Superior temporal gyrus (tissue), 1 donor: Measurements from ENCODE around the gene AGPAT3.
"Not testable (repeated sequence)": the region's sequence is repeated elsewhere in the genome, so short reads cannot be mapped to it uniquely, and the experiment has no call there.

Experiments used
- DNase-seq: peaks from one replicate; pipeline ENCODE4 v3.0.0-alpha.2; 2016; ENCODE audit errors: extremely low spot score

AGPAT3 gene

DNA sequence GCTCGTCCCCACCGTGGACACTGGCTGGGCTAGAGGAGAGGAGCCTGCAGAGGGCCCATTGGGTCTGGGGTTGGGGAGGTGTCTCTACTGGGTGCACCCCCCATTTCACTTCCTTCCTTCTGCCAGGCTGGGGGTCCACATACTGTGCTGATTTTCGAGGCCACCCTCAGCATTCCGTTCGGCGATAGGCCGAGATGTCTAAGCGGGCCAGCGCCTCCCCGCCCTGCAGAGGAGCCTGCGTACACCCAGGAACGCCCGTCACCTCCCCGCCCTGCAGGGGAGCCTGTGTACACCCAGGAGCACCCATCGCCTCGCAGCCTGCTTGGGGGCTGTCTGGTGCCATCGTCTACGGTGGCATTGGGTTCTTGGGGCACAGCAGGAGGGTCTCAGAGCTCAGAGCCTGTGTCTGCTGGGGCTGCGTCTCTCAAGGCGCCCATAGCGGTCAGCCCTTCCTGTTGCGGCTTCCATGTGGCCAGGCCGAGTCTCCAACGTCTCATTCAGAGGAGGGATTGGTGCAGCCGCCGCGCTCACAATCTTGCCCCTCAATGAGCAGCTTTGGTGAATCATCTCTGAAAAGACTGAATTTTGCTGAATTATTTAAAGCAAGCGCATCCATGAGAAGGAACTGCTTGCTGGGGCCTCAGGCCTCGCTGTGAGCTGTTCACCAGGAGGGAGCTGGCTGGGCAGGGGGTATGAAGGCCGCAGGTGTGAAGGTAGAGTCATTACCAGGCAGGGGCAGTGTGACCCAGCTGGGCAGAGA is 30.7 kb upstream of the AGPAT3 start:
- DNase-seq, result no peak

DNA sequence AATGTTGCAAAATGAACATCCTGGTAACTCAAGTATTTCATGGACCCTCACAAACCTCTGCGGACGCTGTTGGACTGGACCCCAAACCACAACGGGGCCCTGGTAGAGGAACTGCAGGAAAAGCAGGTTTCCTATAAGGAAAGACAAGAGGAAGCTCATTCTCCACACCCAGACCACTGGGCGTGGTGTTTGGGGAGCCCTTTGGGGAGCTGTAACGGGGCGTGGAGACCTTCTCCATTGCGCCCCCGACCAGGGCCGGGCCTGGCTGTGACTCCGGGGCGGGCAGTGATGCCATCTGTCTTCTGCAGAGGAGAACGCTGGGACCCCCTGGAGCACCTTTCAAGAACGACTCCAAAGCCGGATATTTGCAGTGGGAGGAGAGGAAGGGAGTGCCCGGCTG is 30.0 kb upstream of the AGPAT3 start:
- DNase-seq, result no peak

DNA sequence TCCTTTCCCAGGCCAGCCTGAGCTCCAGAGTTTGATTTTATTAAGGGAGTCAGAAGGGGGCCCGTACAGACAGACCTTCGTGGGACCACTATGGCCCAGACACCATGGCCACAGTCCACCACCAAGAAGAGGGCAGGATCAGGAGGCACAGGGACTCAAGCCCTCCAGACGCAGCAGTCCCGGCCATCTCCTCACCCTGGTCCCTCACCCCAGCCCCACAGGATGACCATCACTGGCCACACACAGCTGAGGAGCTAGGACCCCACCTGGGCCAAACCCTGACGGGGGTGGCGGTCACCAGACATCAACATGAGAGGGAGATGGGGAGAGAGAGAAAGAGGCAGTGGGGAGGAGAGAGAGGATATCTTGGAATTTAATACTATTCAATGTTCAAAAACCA is 29.2 kb upstream of the AGPAT3 start:
- no peak for DNase-seq

DNA sequence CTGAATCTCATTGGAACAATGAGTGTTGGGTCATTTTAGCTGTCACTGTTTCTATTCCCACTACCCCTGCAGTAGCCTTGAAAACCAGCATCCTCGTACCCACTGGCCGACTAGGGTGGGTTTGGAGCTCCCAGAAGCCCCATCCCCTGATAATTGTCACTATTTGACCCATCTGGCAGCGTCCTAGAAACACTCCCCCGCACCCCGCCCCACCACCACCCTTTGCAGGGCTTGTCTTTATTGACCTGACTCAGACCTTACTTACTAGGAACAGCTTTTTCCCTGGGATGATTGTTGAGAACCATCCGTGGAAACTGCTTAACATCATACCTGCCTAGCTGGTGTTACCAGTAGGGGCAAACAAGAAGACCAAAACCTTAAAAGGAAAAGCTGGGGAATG is 28.4 kb upstream of the AGPAT3 start:
- DNase-seq, result no peak

DNA sequence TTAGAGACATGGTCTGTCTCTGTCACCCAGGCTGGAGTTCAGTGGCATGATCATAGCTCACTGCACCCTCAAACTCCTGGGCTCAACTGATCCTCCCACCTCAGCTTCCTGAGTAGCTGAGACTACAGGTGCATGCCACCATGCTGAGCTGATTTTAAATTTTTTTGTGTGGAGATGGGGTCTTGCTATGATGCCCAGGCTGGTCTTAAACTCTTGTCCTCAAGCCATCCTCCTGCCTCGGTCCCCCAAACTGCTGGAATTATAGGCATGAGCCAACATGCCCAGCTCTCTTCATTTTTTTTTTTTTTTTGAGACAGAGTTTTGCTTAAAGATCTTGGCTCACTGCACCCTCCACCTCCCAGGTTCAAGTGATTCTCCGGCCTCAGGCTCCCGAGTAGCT is 24.8 kb upstream of the AGPAT3 start:
- DNase-seq, result no peak

DNA sequence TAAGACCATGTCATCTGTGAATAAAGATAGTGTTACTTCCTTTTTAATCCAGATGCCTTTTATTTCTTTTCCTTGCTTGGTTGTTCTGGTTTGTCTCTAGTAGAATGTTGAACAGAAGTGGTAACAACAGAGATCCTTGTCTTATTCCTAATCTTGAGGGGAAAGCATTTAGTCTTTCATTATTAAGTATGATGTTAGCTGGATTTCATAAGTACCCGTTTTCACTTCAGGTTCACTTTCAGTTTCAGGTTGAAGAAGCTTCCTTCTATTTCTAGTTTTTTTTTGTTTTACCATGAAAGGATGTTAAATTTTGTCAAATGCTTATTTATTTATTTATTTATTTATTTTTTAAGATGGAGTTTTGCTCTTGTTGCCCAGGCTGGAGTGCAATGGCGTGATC is 22.3 kb upstream of the AGPAT3 start:
- no peak for DNase-seq

DNA sequence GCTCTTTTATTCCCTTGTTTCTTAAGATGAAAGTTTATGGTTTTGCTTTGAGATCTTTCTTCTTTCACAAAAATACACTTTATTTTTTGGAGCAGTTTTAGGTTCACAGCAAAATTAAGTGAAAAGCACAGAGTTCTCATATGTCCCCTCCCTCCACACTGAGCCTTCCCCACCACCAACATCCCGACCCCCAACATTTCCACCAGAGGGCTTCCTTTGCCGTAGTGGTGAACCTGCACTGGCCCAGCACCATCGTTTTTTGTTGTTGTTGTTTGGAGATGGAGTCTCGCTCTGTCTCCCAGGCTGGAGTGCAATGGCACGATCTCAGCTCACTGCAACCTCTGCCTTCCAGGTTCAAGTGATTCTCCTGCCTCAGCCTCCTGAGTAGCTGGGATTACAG is 20.1 kb upstream of the AGPAT3 start:
- DNase-seq, result not testable (repeated sequence)

DNA sequence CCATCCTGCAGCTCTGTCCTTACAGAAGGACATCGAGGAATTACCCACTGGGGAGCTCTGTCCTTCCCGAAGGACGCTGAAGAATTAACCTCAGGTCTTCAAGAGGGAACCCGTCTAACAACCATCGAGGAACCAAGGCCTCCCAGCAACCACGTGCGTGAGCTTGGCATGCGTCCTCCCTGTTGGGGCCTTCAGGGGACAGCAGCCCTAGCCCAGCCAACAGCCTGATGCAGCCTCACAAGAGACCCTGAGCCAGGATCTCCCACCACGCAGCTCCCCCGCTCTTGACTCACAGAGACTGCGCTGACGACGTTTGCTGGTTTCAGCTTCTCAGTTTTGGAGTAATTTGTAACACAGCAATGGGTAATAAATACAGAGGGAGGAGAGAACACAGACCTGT is 19.6 kb upstream of the AGPAT3 start:
- no peak for DNase-seq

DNA sequence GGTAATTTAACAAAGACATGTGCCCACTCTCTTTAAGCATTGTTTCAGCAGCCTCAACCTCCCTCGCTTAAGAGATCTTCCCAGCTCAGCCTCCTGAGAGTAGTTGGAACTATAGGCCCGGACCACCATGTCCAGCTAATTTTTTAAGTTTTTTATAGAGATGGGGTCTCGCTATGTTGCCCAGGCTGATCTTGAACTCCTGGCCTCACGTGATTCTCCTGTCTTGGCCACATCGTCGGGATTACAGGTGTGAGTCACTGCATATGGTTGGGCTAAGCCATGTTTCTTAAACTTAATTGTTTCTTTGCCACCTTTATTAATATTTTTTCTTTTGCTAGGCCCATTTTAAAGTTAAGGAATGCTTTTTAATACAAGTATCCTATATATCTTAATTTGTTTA is 18.6 kb upstream of the AGPAT3 start:
- no peak for DNase-seq

DNA sequence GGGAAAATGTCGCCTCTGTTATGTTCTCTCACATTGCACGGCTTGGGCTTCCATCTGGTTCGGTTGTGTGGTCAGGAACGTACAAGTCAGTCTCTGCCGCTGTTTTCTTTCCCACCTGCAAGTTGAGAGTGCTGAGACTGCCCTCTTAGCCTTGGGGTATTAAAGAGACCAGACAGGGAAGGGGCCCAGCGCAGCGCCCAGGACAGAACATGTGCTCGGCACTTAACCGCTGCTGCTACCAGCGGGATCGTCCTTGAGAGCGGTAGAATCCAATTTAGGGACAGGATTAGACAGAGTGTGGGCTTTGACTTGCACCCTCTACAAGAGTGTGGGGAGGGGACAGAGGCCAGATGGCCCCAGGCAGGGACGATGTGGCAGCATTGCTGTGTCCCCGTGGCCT is 17.7 kb upstream of the AGPAT3 start:
- no peak for DNase-seq

DNA sequence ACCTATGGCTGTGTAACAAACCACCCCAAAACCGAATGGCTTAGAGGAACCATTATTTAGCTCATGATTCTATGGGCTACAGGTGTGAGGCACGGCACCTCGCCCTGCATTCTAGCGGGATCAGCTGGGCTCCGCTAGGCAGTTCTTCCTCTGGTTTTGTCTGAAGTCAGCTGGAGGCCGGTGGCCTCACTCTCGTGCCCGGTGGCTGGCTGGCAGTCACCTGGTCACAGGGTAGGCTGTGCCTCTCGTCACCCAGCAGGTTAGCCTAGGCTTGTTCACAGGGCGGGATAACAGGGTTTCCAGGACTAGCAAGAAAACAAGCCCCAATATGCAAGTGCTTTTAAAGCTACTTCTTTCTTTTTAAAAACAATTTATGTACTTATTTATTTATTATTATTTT is 16.3 kb upstream of the AGPAT3 start:
- DNase-seq, result no peak

DNA sequence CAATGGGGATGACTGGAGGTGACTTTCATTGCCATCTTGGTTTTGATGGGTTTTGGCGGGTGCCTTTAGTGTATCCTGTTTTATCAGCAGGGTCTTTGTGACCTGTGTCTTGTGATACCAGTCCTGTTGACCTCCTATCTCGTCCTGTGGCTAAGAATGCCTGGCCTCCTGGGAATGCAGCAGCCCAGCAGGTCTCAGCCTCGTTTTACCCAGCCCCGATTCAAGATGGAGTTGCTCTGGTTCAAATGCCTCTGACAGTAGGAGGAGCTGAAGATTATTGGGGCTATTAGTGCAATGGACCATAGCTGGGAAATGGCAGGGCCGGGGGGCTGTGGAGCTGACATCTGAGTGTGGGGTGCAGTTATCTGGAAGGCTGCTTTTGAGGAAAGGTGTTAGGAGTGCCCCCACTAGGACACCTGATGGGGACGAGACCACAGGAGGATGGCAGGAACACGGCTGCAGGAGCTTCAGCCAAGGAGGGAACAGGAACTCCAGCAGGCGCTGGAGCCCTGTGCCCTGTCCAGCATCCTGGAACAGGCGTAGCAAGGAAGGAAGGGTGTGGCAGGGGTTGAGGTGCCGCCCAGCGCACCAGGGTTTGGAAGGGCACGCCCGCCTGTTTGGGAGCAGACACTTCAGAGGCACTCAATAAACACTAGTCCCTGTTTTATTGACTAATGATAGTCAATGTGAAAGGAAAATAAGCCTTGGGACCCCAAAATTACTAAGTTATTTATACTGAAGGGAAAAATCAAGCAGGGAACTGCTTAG is 15.3 kb upstream of the AGPAT3 start:
- DNase-seq, result no peak

DNA sequence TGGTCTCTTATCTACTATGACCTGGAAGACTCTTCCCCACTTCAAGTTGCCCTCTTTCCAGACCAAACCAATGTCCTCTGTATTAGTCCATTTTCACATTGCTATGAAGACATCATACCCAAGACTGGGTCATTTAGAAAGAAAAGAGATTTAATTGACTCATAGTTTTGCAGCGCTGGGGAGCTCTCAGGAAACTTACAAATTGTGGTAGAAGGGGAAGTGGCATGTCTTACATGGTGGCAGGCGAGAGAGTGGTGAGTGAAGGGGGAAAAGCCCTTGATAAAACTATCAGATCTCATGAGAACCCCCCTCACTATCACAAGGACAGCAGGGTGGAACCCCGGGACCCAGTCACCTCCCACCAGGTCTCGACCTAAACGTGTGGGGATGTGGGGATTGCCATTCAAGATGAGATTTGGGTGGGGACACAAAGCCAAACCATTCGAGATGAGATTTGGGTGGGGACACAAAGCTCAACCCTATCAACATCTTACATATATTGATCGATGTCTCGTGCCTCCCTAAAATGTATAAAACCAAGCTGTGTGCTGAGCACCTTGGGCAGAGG is 14.2 kb upstream of the AGPAT3 start:
- no peak for DNase-seq

DNA sequence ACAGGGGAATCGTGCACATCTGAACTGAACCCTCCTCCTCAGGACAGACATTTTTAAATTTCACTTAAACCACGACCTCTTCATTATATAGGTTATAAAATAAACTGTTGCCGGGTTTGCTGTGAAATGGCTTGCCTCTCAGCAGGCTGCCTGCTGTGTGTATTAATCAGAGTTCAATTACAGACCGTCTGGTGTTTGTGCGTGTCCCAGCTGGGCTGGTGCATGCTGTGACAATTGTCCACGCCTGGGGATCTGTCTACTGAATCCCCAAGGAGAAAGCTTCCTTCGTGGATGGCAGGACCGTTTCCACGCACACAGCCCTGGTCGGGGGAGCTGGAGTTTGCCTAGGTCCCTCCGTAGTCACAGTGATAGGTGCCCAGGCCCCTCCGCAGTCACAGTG is 13.4 kb upstream of the AGPAT3 start:
- DNase-seq, result no peak

DNA sequence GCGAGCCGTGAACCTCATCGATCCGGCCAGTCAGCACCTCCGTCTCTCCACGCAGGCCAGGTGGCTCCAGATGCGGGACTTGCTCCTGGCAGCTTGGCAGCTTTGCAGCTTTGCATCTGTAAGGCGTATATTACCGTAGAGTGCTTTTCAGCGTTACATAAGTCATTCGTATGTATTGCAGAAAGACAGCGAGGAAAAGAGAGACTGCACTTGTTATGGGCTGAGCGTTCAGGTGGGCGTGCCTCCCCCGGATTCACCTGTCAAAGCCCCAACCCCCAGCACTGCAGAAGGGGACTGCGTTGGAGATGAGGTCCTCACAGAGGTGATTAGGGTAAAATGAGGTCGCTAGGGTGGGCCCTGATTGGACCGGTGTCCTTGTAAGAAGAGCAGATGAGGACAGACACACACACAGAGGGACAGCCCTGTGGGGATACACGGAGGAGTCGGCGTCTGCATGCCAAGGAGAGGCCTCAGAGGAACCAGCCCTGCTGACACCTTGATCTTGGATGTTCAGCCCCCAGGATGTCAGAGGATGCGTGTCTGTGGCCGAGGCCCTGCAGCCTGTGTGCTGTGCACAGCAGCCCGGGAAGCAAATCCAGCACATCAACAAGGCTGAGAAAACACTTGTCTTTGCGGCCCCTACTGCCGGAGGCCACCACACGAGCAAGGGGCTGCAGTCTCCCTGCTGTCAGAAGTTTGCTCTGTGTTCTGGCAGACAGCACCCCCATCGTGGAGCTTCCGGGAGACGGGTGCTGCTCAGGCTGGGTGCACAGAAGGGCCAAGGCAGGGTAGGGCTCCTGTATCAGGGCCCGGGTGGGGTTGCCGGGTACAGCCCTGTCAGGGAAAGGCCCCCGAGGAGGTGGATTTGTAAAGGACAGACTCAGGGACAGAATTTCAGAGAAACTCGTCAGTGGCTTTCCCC is 10.9 kb upstream of the AGPAT3 start:
- DNase-seq, result no peak

DNA sequence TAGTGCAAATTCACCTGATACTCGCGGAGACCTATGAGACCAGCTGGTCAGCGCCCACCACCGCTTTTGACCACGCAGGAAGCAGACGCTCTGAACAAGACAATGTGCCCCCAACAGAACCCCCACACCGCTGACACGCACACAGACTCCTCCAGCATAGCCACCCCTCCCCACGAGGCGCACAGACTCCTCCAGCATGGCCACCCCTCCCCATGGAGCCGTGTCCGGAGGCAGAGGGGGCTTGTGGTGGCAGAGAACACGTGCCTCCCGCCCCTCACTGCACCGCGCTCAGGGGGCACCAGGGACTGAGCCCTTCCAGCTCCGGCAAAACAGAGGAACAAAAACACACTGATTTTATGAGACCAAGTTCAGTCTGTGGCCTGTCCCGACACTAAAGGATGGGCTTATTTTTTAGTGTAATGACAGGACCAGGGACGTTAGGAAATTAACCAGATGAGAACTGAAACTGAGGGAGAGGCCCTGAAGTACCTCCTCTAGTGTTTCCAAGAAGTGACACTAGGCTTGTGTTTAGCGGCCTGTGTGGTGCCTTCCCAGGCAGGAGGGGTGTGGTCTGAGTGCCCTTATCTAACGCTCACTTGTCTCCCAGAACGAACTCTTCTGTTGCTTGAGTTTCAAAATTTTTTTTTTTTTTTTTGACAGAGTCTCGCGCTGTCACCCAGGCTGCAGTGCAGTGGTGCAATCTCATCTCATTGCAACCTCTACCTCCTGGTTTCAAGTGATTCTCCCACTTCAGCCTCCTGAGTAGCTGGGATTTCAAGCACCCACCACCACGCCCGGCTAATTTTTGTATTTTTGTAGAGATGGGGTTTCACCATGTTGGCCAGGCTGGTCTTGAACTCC is 10.0 kb upstream of the AGPAT3 start:
- no peak for DNase-seq

DNA sequence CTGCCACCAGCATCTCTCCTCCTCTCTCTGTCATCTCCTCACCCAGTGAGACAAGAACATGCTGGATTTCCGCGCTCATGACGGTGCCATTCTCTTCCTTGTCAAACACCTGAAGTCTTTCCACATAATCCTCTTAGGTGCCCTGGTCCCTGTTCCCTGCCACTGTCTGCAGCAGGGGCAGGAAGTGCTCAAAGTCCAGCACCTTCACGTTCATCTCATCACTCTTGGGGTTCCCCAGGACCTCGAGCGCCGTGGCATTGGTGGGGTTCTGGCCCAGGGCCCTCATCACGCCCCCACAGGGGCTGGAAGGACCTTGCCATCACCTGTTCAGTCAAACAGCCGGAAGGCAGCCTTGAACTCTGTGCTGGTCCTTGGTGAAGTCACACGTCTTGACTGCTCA is 9.1 kb upstream of the AGPAT3 start:
- no peak for DNase-seq

DNA sequence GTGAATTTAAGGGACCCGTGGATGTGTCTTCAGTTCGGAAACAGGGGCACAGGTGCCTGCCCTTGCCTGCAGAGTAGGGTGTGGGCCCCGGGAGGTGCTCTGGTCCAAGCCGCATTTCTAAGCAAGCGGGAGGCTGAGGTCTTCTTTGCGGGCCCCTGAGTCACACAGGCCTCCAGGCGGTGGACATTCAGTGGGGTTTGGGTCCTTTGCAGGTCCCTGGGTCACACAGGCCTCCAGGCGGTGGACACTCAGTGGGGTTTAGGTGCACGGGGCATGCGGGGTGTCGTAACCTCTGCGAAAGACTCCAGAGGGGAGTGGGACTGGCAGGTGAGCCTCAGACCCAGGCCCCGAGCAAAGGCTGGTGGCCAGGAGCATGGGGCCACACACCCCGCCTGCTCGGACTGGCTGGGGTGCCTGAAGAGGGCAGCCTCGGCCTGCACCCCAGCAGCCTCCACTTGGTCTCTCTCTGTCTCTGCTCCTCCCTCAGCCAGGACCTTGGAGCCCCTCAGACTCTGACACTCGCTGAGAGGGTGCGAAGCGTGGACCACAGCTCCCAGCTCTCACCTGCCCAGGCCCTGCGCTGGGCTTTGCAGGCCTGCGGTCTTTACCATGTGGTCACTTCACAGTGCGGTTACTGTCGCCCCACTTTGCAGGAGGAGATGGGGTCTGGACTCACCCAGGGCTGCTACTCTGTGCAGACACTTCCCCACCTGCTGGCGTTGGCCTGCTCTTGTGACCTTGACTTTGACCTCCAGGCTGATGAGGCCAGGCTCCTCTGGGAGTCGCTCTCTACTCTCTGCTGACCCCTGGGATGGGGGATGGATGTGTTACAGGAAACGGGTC is 6.0 kb upstream of the AGPAT3 start:
- no peak for DNase-seq

DNA sequence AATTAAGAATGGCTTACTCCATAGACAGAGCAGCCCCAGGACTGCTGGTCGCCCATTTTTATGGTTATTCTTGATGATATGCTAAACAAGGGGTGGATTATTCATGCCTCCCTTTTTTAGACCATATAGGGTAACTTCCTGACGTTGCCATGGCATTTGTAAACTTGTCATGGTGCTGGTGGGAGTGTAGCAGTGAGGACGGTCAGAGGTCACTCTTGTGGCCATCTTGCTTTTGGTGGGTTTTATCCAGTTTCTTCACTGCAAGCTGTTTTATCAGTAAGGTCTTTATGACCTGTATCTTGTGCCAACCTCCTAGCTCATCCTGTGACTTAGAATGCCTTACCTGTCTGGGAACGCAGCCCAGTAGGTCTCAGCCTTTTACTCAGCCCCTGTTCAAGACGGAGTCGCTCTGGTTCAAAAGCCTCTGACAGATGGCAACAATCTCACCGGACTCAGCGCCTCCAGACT is 5.2 kb upstream of the AGPAT3 start:
- DNase-seq, result no peak

DNA sequence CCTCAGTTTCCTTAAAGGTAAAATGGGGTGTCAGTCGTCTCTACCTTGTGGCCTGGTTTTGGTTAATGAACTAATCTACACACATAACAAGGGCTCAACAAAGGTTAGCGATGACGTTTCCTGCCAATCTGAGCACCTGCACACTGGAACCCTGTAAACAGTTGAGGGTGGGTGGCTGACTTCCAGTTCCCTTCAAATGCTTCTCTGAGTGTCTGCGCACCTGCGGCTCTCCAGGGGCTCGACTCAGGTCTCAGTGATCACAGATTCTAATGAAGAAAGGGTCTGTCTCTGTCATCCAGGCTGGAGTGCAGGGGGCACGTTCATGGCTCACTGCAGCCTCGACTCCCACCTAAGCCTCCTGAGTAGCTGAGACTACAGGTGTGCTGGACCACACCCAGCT is 3.3 kb upstream of the AGPAT3 start:
- DNase-seq, result no peak
